RPMI8226 (cell line): Measurements from ENCODE around the gene SPANXN4.

Experiments
- DNase-seq: peaks from one replicate; pipeline ENCODE4 v3.0.0-alpha.2; 2015

Gene SPANXN4

DNA sequence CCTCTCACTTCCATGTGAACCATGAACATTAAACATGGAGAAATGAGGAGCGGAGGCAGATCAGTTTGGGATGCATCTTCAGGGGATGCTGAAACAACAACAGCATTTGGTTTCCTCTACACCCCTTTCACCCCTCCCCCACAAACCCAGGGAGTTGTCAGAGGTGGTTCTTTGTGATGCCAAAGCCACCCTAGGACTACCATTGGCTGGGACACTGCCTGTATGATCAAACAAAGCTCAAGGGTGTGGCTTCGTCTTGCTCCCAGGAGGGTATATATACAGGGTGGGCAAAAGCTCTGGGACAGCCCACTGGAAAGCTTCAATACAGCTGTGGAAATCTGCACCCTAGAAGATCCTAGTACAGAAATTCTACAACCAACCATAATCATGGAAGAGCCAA, at the start of gene SPANXN4:
Gene SPANXN4 (plus strand): TSS at position 301 of the 400 bp plus-strand sequence. CDS start 87 bp downstream, at position 388.
- DNase-seq = no peak

DNA sequence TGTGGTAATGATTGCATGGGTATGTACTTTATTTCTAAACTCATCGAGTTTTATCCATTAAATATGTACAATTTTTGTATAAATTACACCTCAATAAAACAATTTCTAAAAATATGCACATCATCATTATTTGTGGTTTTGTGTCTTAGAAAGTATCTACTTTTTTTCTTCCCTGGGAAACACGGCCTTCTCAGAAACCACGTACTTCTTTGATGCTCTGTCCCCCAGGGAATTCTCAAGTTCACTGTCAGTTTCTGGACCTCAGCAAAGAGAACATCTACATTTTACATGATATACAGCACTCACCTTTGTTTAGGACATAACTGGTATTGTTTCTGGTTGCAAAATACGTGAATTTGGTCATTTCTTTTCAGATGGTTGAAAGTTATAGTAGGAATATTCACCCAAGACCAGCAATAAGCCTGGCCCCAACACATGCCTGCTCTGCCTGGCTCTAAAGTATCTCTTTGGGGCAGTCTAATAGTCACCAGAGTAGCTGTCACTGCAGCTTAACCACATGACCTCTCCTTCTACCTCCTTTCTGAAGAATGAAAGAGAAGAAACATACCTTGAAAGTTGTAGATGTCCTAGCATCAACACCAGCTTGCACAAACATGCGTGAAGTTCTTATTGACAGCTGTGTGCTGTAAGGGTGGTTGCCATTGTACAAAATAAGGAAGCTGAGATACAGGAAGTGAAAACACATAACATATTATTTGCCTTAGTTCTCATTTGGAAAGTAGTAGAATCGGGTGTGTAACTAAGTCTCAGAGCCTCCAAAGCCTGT, 48.4 kb upstream of the SPANXN4 start:
- DNase-seq = peak; percentile 25

DNA sequence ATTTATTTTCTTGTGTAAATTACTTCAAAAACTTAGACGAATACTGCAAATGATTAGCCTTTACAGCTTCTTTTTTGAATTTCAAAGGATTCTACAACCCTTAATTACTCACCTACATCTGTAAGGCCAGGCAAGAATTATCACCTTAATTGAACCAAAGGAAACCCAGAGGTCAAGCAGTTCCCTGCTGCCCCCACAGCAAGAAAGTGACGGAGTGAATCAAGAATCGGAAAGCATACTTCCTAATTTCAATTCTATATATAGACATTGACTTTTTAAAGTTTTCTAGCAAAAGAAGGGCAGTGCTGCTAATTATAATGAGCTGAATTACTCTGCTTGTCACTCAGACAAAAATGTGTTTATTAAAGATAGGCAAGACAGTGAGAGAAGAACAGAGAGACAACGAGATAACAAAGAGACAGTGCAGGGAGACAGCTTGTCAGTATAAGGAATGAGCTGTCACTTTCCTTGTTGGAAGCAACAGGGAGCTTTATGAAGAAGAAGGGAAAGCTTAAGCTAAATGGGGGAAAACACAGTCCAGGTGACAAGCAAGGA, 47.5 kb upstream of the SPANXN4 start:
- no peak for DNase-seq

- DNase-seq = no peak
These were observed 43.0 kb upstream of the SPANXN4 start for GRCh38 chrX:142982679-142983078.

- DNase-seq = no peak
These were observed 30.7 kb upstream of the SPANXN4 start for GRCh38 chrX:142994988-142995387.

- DNase-seq = no peak
These were observed 27.1 kb upstream of the SPANXN4 start for GRCh38 chrX:142998447-142999198.

DNA sequence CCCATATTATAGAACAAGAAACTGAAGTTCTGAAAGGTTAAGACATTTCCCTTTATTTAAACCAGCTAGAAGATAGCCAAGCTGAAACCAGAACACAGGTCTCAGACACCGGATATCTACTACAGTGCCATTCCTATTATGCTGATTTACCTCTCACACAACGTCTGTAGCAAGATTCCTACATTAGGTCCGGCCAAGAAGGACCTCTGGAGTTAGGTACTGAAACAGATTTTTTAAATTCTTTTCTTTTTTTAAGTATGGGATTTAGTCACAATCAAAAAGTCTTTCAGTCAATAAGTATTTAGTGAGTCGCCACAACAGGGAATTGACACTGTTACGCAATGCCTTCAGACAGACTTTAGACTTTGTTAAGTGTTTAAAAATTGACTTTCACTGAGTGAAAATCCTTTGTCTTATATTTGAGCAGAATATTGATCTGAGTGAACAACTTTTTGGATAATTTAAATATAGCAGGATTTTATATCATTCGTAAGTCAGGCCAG, 26.5 kb upstream of the SPANXN4 start:
- no peak for DNase-seq

DNA sequence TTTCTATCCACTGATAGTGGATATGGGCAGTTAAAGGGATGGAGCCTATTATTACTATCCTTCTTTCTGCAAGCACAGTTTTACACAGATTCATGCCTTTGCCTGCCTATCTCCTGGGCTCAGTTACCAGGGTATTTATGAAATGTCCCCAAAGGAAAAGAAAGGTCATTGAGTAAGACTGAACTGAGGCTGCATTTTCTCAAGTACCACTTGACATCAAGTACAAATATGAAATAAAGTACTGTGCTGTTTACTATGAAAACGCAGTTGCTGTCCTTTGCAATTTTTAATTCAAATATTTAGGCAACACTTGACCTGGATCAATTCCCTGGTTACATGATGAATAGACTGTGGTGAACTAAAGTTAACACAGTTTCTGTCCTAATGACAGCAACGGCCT, 23.5 kb upstream of the SPANXN4 start:
- DNase-seq = no peak

- DNase-seq = no peak
These were observed 8.5 kb upstream of the SPANXN4 start for GRCh38 chrX:143017272-143017671.

- DNase-seq = no peak
These were observed 1.5 kb downstream of the SPANXN4 start for GRCh38 chrX:143027275-143027674.

- no peak for DNase-seq
These were observed 21.8 kb downstream of the SPANXN4 start for GRCh38 chrX:143047511-143047910.

- DNase-seq = no peak
These were observed 32.4 kb downstream of the SPANXN4 start for GRCh38 chrX:143058120-143058519.

GRCh38 chrX:143081231-143081630, 55.5 kb downstream of the SPANXN4 start:
- DNase-seq = no peak

DNA sequence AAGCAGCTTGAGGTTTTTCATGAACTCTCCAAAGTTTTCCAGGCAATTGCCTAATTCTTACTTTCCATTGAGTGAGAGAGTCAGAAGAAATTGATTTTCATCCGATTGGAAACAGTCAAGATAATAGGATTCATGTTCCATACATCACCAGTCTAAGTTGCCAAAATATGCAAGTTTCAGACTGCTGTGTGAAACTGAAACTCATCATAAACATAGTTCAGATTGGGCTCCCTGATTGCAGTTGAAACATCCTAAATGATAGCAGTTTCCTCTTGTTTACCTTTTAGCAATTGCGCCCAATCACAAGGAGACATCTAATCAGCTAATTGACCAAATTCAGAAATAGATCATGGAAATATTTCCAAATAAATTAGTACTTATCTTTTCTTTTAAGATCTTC, 56.8 kb downstream of the SPANXN4 start:
- no peak for DNase-seq
